ENCODE data around the gene CDC42EP2.

DNA sequence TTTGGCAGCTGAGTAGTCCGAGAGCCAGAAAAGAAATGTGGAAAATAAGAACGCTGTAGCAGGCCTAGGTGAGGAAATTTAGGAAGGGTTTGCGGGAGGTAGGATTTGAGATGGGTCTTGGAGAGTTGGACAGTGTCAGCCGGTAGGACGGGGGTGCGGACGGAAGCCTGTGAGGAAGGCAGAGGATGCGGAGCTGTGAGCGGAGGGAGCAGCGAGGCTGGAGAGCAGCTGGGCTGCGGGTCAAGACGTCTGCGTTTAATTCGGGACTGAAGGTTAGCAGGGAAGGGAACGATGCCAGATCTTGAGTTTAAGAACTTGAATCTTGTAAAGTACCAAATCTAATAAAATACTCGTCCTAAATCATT lies 39.2 kb downstream of the CDC42EP2 start:
- TF ChIP-seq TAF1 (CRISPR knock-in tag; IDR thresholded peaks at IDR 0.05), result no peak
- no peak for TF ChIP-seq TP53 (CRISPR knock-in tag; conservative IDR thresholded peaks at IDR 0.05)
- TF ChIP-seq KAT8 (CRISPR knock-in tag; IDR thresholded peaks at IDR 0.05), result no peak
- no peak for TF ChIP-seq RAD51 (IDR thresholded peaks at IDR 0.05; ENCODE audit: borderline replicate concordance)
- TF ChIP-seq, protein P1, sequence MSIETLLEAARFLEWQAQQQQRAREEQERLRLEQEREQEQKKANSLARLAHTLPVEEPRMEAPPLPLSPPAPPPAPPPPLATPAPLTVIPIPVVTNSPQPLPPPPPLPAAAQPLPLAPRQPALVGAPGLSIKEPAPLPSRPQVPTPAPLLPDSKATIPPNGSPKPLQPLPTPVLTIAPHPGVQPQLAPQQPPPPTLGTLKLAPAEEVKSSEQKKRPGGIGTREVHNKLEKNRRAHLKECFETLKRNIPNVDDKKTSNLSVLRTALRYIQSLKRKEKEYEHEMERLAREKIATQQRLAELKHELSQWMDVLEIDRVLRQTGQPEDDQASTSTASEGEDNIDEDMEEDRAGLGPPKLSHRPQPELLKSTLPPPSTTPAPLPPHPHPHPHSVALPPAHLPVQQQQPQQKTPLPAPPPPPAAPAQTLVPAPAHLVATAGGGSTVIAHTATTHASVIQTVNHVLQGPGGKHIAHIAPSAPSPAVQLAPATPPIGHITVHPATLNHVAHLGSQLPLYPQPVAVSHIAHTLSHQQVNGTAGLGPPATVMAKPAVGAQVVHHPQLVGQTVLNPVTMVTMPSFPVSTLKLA (IDR thresholded peaks at IDR 0.05), result no peak
- TF ChIP-seq, protein P2, sequence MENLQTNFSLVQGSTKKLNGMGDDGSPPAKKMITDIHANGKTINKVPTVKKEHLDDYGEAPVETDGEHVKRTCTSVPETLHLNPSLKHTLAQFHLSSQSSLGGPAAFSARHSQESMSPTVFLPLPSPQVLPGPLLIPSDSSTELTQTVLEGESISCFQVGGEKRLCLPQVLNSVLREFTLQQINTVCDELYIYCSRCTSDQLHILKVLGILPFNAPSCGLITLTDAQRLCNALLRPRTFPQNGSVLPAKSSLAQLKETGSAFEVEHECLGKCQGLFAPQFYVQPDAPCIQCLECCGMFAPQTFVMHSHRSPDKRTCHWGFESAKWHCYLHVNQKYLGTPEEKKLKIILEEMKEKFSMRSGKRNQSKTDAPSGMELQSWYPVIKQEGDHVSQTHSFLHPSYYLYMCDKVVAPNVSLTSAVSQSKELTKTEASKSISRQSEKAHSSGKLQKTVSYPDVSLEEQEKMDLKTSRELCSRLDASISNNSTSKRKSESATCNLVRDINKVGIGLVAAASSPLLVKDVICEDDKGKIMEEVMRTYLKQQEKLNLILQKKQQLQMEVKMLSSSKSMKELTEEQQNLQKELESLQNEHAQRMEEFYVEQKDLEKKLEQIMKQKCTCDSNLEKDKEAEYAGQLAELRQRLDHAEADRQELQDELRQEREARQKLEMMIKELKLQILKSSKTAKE (CRISPR knock-in tag; IDR thresholded peaks at IDR 0.05; ENCODE audit: borderline replicate concordance), result no peak
- TF ChIP-seq ATF7 (IDR thresholded peaks at IDR 0.05), result no peak
- TF ChIP-seq ATF7 (CRISPR knock-in tag; IDR thresholded peaks at IDR 0.05), result no peak
- TF ChIP-seq, protein P3, sequence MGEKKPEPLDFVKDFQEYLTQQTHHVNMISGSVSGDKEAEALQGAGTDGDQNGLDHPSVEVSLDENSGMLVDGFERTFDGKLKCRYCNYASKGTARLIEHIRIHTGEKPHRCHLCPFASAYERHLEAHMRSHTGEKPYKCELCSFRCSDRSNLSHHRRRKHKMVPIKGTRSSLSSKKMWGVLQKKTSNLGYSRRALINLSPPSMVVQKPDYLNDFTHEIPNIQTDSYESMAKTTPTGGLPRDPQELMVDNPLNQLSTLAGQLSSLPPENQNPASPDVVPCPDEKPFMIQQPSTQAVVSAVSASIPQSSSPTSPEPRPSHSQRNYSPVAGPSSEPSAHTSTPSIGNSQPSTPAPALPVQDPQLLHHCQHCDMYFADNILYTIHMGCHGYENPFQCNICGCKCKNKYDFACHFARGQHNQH (CRISPR knock-in tag; IDR thresholded peaks at IDR 0.05), result no peak
- no peak for TF ChIP-seq ZNF598 (CRISPR knock-in tag; IDR thresholded peaks at IDR 0.05; ENCODE audit: borderline replicate concordance)
- TF ChIP-seq ZNF816 (CRISPR knock-in tag; IDR thresholded peaks at IDR 0.05; ENCODE audit: borderline replicate concordance), result no peak
